Esophagus squamous epithelium (tissue), 4 donors: ENCODE data around the gene RNF217.
"Not testable (repeated sequence)": the region's sequence is repeated elsewhere in the genome, so short reads cannot be mapped to it uniquely, and the experiment has no call there.

Experiments used
- POLR2A ChIP-seq, 4 donors: fragments of 450-650 bp; IDR thresholded peaks; one replicate each; pipeline ENCODE4 v1.6.1; 2017; ENCODE audit warnings: antibody characterized with exemption in 4 of 4, mild to moderate bottlenecking in 4 of 4, moderate library complexity in 3 of 4
- TF ChIP-seq, protein P1 (sequence below), 6 experiments: fragments of 450-650 bp in 4 of 6; fragments of 200-600 bp in 2 of 6; sonication (generic) in 2 of 6; IDR thresholded peaks; one replicate each; pipeline ENCODE4 v1.5.1; 2016 to 2019; ENCODE audit warnings: antibody characterized with exemption in 6 of 6, mild to moderate bottlenecking in 4 of 6, moderate library complexity in 4 of 6

DNA sequence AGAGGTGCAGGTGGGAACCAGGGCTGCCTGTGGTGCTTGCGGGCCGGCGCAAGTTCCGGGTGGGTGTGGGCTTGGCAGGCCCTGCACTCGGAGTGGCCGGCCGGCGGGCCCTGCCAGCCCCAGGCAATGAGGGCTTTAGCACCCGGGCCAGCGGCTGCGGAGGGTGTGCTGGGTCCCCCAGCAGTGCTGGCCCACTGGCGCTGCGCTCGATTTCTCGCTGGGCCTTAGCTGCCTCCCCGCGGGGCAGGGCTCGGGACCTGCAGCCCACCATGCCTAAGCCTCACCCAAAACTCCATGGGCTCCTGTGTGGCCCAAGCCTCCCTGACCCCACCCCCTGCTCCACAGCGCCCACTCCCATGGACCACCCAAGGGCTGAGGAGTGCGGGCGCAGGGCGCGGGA, 163.6 kb downstream of the RNF217 start:
- TF ChIP-seq, protein P1, sequence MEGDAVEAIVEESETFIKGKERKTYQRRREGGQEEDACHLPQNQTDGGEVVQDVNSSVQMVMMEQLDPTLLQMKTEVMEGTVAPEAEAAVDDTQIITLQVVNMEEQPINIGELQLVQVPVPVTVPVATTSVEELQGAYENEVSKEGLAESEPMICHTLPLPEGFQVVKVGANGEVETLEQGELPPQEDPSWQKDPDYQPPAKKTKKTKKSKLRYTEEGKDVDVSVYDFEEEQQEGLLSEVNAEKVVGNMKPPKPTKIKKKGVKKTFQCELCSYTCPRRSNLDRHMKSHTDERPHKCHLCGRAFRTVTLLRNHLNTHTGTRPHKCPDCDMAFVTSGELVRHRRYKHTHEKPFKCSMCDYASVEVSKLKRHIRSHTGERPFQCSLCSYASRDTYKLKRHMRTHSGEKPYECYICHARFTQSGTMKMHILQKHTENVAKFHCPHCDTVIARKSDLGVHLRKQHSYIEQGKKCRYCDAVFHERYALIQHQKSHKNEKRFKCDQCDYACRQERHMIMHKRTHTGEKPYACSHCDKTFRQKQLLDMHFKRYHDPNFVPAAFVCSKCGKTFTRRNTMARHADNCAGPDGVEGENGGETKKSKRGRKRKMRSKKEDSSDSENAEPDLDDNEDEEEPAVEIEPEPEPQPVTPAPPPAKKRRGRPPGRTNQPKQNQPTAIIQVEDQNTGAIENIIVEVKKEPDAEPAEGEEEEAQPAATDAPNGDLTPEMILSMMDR (IDR thresholded peaks at IDR 0.05): not testable (repeated sequence)
- not testable (repeated sequence) for TF ChIP-seq POLR2A (IDR thresholded peaks at IDR 0.05)
